ENCODE results near the gene CACNA2D1.
A peak's percentile ranks its signal among the peaks of the same experiment; 100 is the strongest.

CACNA2D1 gene

GRCh38 chr7:82210416-82211184 is 233.0 kb downstream of the CACNA2D1 start:
- TF ChIP-seq, protein P1, sequence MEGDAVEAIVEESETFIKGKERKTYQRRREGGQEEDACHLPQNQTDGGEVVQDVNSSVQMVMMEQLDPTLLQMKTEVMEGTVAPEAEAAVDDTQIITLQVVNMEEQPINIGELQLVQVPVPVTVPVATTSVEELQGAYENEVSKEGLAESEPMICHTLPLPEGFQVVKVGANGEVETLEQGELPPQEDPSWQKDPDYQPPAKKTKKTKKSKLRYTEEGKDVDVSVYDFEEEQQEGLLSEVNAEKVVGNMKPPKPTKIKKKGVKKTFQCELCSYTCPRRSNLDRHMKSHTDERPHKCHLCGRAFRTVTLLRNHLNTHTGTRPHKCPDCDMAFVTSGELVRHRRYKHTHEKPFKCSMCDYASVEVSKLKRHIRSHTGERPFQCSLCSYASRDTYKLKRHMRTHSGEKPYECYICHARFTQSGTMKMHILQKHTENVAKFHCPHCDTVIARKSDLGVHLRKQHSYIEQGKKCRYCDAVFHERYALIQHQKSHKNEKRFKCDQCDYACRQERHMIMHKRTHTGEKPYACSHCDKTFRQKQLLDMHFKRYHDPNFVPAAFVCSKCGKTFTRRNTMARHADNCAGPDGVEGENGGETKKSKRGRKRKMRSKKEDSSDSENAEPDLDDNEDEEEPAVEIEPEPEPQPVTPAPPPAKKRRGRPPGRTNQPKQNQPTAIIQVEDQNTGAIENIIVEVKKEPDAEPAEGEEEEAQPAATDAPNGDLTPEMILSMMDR (IDR thresholded peaks at IDR 0.05; ENCODE audit: low read depth, low read length): no peak
- H3K4me3 ChIP-seq (replicated peaks in 1 of 2; ENCODE audit: low read depth in 2 of 2, low read length in 2 of 2): no peak overlapping the region
- DNase-seq (ENCODE audit: low read depth in 2 of 2): peak; percentile 55 to 61

DNA sequence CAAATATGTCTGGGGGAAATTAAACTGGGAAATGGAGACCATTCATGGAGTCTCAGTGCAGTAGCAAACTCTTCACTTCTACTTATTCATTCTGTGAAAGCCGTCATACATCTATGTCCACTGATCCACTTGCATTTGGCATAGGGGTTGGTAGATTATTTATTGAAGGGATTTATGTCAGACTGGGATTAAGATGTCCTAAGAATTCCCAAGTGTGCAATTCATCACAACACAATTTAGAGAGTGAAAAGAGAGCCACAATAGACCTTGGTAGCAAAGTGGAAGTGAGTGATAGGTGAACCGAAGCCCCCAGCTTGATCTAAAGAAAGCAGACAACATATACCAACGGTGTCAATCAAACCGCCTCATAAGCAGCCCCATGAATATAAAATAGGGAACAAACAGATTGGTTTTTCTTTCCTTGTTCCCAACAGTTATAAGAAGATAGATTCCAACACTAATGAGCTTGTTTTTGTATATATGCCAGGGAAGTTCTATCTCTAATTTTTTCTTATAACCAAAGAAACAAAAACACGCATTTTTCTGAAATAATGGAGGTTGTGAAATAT is 234.3 kb downstream of the CACNA2D1 start:
- H3K4me3 ChIP-seq (replicated peaks in 1 of 2; ENCODE audit: low read depth in 2 of 2, low read length in 2 of 2): no peak overlapping the region
- TF ChIP-seq, protein P1 (IDR thresholded peaks at IDR 0.05; ENCODE audit: low read depth, low read length): no peak
- DNase-seq (ENCODE audit: low read depth in 2 of 2): no peak

DNA sequence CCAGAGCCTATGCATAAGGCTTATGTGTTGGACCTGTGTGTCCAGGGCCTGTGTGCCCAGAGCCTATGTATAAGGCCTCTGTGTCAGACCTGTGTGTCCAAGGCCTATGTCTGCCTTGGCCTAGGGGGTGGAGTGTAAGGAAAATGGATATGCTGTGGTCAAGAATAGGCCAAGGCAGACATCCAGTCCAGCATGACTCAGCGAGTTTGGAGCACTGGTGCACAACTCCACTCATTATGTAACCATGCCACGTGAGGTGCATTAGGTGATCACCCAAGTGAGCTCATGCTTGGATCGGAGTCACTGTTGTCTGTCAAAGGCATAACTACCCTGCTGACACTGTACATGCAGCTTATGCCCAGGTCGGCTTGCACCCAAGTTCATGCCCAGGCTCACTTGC is 238.9 kb downstream of the CACNA2D1 start:
- TF ChIP-seq, protein P1 (IDR thresholded peaks at IDR 0.05; ENCODE audit: low read depth, low read length): no peak
- no peak overlapping the region for H3K4me3 ChIP-seq (replicated peaks in 1 of 2; ENCODE audit: low read depth in 2 of 2, low read length in 2 of 2)
- peak; percentile 60 to 93 for DNase-seq (ENCODE audit: low read depth in 2 of 2)

- TF ChIP-seq, protein P1 (IDR thresholded peaks at IDR 0.05; ENCODE audit: low read depth, low read length): no peak
- no peak for DNase-seq (ENCODE audit: low read depth in 2 of 2)
- no peak overlapping the region for H3K4me3 ChIP-seq (replicated peaks in 1 of 2; ENCODE audit: low read depth in 2 of 2, low read length in 2 of 2)
These were observed 240.6 kb downstream of the CACNA2D1 start for GRCh38 chr7:82202965-82203364.

DNA sequence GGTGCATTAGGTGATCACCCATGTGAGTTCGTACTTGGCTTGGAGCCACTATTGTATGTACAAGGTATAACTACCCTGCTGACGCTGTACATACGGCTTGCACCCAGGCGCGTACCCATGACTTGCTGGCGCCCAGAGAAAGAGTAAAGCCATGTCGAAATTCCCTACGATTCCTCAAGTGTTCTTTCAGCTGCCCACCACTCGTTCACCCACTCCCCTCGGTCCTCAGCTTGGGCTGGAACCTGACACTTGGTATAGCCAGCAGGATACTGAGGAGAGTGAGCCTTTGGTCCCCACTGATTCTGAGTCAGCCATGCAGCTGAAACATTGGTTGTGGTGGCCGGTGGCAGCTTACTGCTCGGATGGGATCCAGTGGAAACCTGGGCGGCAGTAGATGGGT is 241.5 kb downstream of the CACNA2D1 start:
- TF ChIP-seq, protein P1 (IDR thresholded peaks at IDR 0.05; ENCODE audit: low read depth, low read length): no peak
- DNase-seq (ENCODE audit: low read depth in 2 of 2): no peak
- no peak overlapping the region for H3K4me3 ChIP-seq (replicated peaks in 1 of 2; ENCODE audit: low read depth in 2 of 2, low read length in 2 of 2)

- no peak for DNase-seq (ENCODE audit: low read depth in 2 of 2)
- TF ChIP-seq, protein P1 (IDR thresholded peaks at IDR 0.05; ENCODE audit: low read depth, low read length): no peak
These were observed 243.0 kb downstream of the CACNA2D1 start for GRCh38 chr7:82200601-82201000.

More at GRCh38 chr7:82200601-82201000, 243.0 kb downstream of the CACNA2D1 start:
- H3K4me3 ChIP-seq (replicated peaks in 1 of 2; ENCODE audit: low read depth in 2 of 2, low read length in 2 of 2): no peak overlapping the region
